Measurements from ENCODE around the gene SLC7A14. TPM values are rescaled to one million over a fixed set of nuclear protein-coding genes. Genes with fewer than 3 reads are reported as not detected.

SLC7A14 gene
- total RNA-seq, 2 experiments from 2014 or later: not detected

GRCh38 chr3:170470063-170471016, 115.5 kb downstream of the SLC7A14 start:
- no peaks in the 10 kb centered on the region for H3K36me3 ChIP-seq (ENCODE audit: insufficient read depth, low read length)
- intact Hi-C loops (cut with DNase I, micrococcal nuclease): no loop called here
- TF ChIP-seq, protein P1, sequence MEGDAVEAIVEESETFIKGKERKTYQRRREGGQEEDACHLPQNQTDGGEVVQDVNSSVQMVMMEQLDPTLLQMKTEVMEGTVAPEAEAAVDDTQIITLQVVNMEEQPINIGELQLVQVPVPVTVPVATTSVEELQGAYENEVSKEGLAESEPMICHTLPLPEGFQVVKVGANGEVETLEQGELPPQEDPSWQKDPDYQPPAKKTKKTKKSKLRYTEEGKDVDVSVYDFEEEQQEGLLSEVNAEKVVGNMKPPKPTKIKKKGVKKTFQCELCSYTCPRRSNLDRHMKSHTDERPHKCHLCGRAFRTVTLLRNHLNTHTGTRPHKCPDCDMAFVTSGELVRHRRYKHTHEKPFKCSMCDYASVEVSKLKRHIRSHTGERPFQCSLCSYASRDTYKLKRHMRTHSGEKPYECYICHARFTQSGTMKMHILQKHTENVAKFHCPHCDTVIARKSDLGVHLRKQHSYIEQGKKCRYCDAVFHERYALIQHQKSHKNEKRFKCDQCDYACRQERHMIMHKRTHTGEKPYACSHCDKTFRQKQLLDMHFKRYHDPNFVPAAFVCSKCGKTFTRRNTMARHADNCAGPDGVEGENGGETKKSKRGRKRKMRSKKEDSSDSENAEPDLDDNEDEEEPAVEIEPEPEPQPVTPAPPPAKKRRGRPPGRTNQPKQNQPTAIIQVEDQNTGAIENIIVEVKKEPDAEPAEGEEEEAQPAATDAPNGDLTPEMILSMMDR (IDR thresholded peaks at IDR 0.05): no peak

DNA sequence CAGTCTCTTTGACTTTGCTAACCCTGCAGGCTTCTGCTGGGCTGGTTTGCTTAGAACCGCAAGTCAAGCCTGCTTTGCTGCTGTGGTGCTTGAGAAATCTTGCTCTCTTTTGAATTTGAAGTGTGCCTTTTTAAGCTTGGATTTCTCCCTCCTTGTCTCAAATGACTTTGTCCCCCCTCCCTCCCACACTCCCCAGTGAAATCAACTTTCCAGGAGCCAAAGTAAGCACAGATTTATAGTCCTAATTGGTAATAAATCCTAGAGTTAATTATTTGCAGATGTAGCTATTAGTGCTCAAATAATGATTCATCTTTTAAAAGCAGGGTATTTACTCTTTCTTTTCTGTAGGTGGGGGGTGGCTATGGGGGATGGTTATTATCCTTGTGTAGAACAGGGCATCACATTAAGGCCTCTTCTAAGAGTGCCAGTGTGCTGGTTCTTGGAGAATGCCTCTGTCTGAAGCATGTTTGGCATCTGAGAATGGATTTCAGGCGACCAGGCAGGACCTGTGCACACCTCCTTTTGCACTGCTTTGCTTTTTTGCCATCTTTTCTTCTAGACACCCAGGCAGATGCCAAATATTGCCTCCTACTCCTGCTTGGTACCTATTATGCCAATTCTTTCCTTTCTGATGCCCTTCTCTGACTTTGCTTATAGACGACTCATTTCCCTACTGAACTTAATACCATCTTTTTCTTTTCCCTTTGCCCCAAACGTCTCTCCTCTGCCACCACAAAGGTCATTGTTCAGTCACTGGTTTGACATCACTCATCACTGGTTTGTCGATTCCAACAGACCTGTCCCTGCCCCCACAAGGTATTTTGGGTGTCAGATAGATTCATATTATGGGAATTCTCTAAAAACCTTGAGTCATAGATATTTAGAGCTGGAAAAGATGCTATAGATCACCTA, 116.5 kb downstream of the SLC7A14 start:
- Histone ChIP-seq H3K9me3 (ENCODE audit: control insufficient read depth in 1 of 2, insufficient read depth in 1 of 2, low read length in 2 of 2) (no peaks in the 10 kb centered on the region), H3K27ac (ENCODE audit: low read depth in 1 of 2, low read length in 2 of 2) (no peak overlapping the region), H3K36me3 (ENCODE audit: insufficient read depth, low read length) (no peaks in the 10 kb centered on the region), H3K4me3 (ENCODE audit: low read length) (no peak overlapping the region), H3K27me3 (ENCODE audit: control insufficient read depth in 1 of 2, insufficient read depth in 2 of 2, low read length in 2 of 2) (peaks cover 2 to 4% of the 10 kb centered on the region in 2 experiments), H3K4me1 (ENCODE audit: insufficient read depth, low read length) (no peaks in the 10 kb centered on the region)
- no peaks in the 10 kb centered on the region for H3K4me1 Mint-ChIP-seq (ENCODE audit: low read depth)
- no peak for DNase-seq
- no peaks in the 10 kb centered on the region for H3K36me3 Mint-ChIP-seq (ENCODE audit: low read depth)
- no peak overlapping the region for H3K4me3 Mint-ChIP-seq
- H3K27me3 Mint-ChIP-seq: peaks cover 49% of the 10 kb centered on the region
- no peaks in the 10 kb centered on the region for H3K9me3 Mint-ChIP-seq
- POLR2A ChIA-PET: no interaction called here
- ATAC-seq (ENCODE audit: poor library complexity): no peak
- CTCF ChIA-PET: no interaction called here
- TF ChIP-seq, protein P1 (IDR thresholded peaks at IDR 0.05): no peak
- intact Hi-C loops (cut with DNase I, micrococcal nuclease): no loop called here
- H3K27ac Mint-ChIP-seq: no peak overlapping the region

More at GRCh38 chr3:170470063-170471016, 115.5 kb downstream of the SLC7A14 start:
- ChIA-PET POLR2A (no interaction called here), CTCF (no interaction called here)
- H3K27me3 Mint-ChIP-seq: peaks cover 47% of the 10 kb centered on the region
- H3K4me3 Mint-ChIP-seq: no peak overlapping the region
- no peaks in the 10 kb centered on the region for H3K4me1 Mint-ChIP-seq (ENCODE audit: low read depth)
- no peaks in the 10 kb centered on the region for H3K36me3 Mint-ChIP-seq (ENCODE audit: low read depth)
- H3K9me3 Mint-ChIP-seq: no peaks in the 10 kb centered on the region
- Histone ChIP-seq H3K9me3 (ENCODE audit: control insufficient read depth in 1 of 2, insufficient read depth in 1 of 2, low read length in 2 of 2) (no peaks in the 10 kb centered on the region), H3K27ac (ENCODE audit: low read depth in 1 of 2, low read length in 2 of 2) (no peak overlapping the region), H3K27me3 (ENCODE audit: control insufficient read depth in 1 of 2, insufficient read depth in 2 of 2, low read length in 2 of 2) (peaks cover 2 to 4% of the 10 kb centered on the region in 2 experiments), H3K4me1 (ENCODE audit: insufficient read depth, low read length) (no peaks in the 10 kb centered on the region), H3K4me3 (ENCODE audit: low read length) (no peak overlapping the region)
- ATAC-seq (ENCODE audit: poor library complexity): no peak
- no peak overlapping the region for H3K27ac Mint-ChIP-seq
- DNase-seq: no peak

- TF ChIP-seq, protein P1 (IDR thresholded peaks at IDR 0.05): no peak
- peaks cover 48% of the 10 kb centered on the region for H3K27me3 Mint-ChIP-seq
- ATAC-seq (ENCODE audit: poor library complexity) (no peak), DNase-seq (no peak)
- Histone ChIP-seq H3K27me3 (ENCODE audit: control insufficient read depth in 1 of 2, insufficient read depth in 2 of 2, low read length in 2 of 2) (peaks cover 4 to 6% of the 10 kb centered on the region in 2 experiments), H3K27ac (ENCODE audit: low read depth in 1 of 2, low read length in 2 of 2) (no peak overlapping the region), H3K4me1 (ENCODE audit: insufficient read depth, low read length) (no peaks in the 10 kb centered on the region), H3K36me3 (ENCODE audit: insufficient read depth, low read length) (no peaks in the 10 kb centered on the region), H3K4me3 (ENCODE audit: low read length) (no peak overlapping the region), H3K9me3 (ENCODE audit: control insufficient read depth in 1 of 2, insufficient read depth in 1 of 2, low read length in 2 of 2) (no peaks in the 10 kb centered on the region)
- POLR2A ChIA-PET: no interaction called here
- CTCF ChIA-PET: no interaction called here
- intact Hi-C loops (cut with DNase I, micrococcal nuclease): no loop called here
- no peak overlapping the region for H3K27ac Mint-ChIP-seq
- no peaks in the 10 kb centered on the region for H3K4me1 Mint-ChIP-seq (ENCODE audit: low read depth)
- no peak overlapping the region for H3K4me3 Mint-ChIP-seq
- H3K36me3 Mint-ChIP-seq (ENCODE audit: low read depth): no peaks in the 10 kb centered on the region
- no peaks in the 10 kb centered on the region for H3K9me3 Mint-ChIP-seq
Observed at GRCh38 chr3:170467571-170468147, 118.2 kb downstream of the SLC7A14 start.

Data from CD4-positive, alpha-beta T cell (primary cell).